Neural progenitor cell (in vitro differentiated cells): ENCODE data around the gene GHRHR. TPM values are rescaled to one million over a fixed set of nuclear protein-coding genes. Genes with fewer than 3 reads are reported as not detected.

Source experiments
- DNase-seq: peaks from one replicate; pipeline ENCODE4 v3.0.0-alpha.2; 2016; ENCODE audit warnings: low spot score
- H2AFZ ChIP-seq: fragments of 200-600 bp; sonication (generic); replicated peaks from 2 replicates; pipeline ENCODE4 v1.6.1; 2016; ENCODE audit warnings: antibody characterized with exemption
- H3F3A ChIP-seq: fragments of 200-600 bp; sonication (generic); 2 replicates; pipeline ENCODE4 v1.6.1; 2016; ENCODE audit warnings: antibody characterized with exemption, low read depth
- H3K27ac ChIP-seq: fragments of 200-600 bp; sonication (generic); 2 replicates; pipeline ENCODE4 v1.5.1; 2016; ENCODE audit warnings: mild to moderate bottlenecking
- H3K27me3 ChIP-seq: fragments of 200-600 bp; sonication (generic); 2 replicates; pipeline ENCODE4 v1.6.1; 2016; ENCODE audit warnings: mild to moderate bottlenecking, moderate library complexity
- H3K36me3 ChIP-seq: fragments of 200-600 bp; sonication (generic); 2 replicates; pipeline ENCODE4 v1.5.1; 2016
- H3K4me1 ChIP-seq: fragments of 200-600 bp; sonication (generic); 2 replicates; pipeline ENCODE4 v1.6.1; 2016; ENCODE audit warnings: mixed run types
- H3K4me2 ChIP-seq: fragments of 200-600 bp; sonication (generic); 2 replicates; pipeline ENCODE4 v1.6.1; 2016
- H3K4me3 ChIP-seq: fragments of 200-600 bp; sonication (generic); 2 replicates; pipeline ENCODE4 v1.5.1; 2016
- H3K79me2 ChIP-seq: fragments of 200-600 bp; sonication (generic); 2 replicates; pipeline ENCODE4 v1.6.1; 2016; ENCODE audit warnings: low read depth
- H3K9ac ChIP-seq: fragments of 200-600 bp; sonication (generic); 2 replicates; pipeline ENCODE4 v1.6.1; 2016
- H3K9me3 ChIP-seq: fragments of 200-600 bp; sonication (generic); 2 replicates; pipeline ENCODE4 v1.5.1; 2016; ENCODE audit warnings: low read depth
- H4K20me1 ChIP-seq: fragments of 200-600 bp; sonication (generic); 2 replicates; pipeline ENCODE4 v1.6.1; 2016; ENCODE audit warnings: low read depth
- H3K27ac Mint-ChIP-seq: 3 replicates; pipeline ENCODE4 v1.8.0; 2021; ENCODE audit warnings: mixed read lengths
- H3K27me3 Mint-ChIP-seq: 2 replicates; pipeline ENCODE4 v1.8.0; 2022; ENCODE audit warnings: low read depth, mild to moderate bottlenecking, inconsistent platforms, moderate library complexity, mixed read lengths; ENCODE audit not compliant: insufficient read depth
- H3K36me3 Mint-ChIP-seq: 3 replicates; pipeline ENCODE4 v1.8.0; 2021; ENCODE audit warnings: mixed read lengths
- H3K4me1 Mint-ChIP-seq: 3 replicates; pipeline ENCODE4 v1.8.0; 2021; ENCODE audit warnings: mixed read lengths
- H3K4me3 Mint-ChIP-seq: 3 replicates; pipeline ENCODE4 v1.8.0; 2021; ENCODE audit warnings: mild to moderate bottlenecking, moderate library complexity, mixed read lengths
- H3K9me3 Mint-ChIP-seq: 3 replicates; pipeline ENCODE4 v1.8.0; 2020; ENCODE audit warnings: mixed read lengths
- EZH2 ChIP-seq: fragments of 200-600 bp; sonication (generic); IDR thresholded peaks from 2 replicates; pipeline ENCODE4 v1.6.1; 2017; ENCODE audit warnings: antibody characterized with exemption, mild to moderate bottlenecking, moderate library complexity
- EZH2phosphoT487 ChIP-seq: fragments of 200-600 bp; sonication (generic); IDR thresholded peaks from 2 replicates; pipeline ENCODE4 v1.6.1; 2017; ENCODE audit warnings: antibody characterized with exemption
- total RNA-seq: library from RNA; depleted of rRNA; stranded (reverse); fragments of >200 nt; gene quantifications from 2 replicates; pipeline ENCODE4 v1.2.3, GENCODE V29; 2015; ENCODE audit warnings: low replicate concordance
- TF ChIP-seq, protein P1 (sequence below): fragments of 200-600 bp; sonication (generic); IDR thresholded peaks from 2 replicates; pipeline ENCODE4 v1.5.1; 2017; ENCODE audit warnings: antibody characterized with exemption, mild to moderate bottlenecking

The GHRHR gene
- total RNA-seq, 1 donor from 2014 or later: not detected

DNA sequence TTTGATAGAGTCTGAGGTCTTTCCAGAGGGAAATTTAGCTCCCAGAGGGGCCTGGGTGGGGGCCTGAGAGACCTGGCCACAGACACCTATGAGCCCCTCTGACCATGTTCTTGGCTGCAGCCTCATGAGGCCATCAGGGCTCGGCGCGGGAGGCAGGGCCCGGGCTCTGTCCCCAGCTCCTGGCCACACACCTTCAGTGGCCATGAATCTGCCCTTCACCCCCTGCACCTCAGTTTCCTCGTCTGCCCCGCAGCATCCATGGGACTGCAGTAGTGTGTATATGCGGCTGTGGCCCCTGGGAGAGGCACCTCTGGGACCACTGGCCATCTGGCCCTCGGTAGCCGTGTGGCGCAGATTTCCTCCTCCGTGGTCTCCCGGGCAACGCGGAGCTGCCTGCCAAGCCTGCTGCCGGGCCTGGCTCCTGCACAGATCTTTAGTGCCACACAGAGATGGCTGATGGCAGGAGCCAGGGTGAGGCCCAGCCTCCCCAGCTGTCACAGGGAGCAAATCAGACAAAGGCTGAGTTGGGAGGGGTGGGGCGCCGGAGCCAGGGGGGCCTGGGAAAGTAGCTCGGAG, 64.8 kb downstream of the GHRHR start:
- Histone ChIP-seq H3K4me2 (no peak overlapping the region), H3K79me2 (no peaks in the 10 kb centered on the region), H3K9me3 (no peaks in the 10 kb centered on the region), H3K9ac (no peak overlapping the region), H4K20me1 (peaks cover 16% of the 10 kb centered on the region), H3K4me3 (no peak overlapping the region), H3F3A (peaks cover 7% of the 10 kb centered on the region), H3K36me3 (no peaks in the 10 kb centered on the region), H3K27ac (no peak overlapping the region), H3K27me3 (peaks cover 92% of the 10 kb centered on the region), H3K4me1 (peaks cover 11% of the 10 kb centered on the region), H2AFZ (no peak overlapping the region)
- H3K27ac Mint-ChIP-seq: peak overlapping the region; percentile 82
- DNase-seq: no peak
- TF ChIP-seq, protein P1, sequence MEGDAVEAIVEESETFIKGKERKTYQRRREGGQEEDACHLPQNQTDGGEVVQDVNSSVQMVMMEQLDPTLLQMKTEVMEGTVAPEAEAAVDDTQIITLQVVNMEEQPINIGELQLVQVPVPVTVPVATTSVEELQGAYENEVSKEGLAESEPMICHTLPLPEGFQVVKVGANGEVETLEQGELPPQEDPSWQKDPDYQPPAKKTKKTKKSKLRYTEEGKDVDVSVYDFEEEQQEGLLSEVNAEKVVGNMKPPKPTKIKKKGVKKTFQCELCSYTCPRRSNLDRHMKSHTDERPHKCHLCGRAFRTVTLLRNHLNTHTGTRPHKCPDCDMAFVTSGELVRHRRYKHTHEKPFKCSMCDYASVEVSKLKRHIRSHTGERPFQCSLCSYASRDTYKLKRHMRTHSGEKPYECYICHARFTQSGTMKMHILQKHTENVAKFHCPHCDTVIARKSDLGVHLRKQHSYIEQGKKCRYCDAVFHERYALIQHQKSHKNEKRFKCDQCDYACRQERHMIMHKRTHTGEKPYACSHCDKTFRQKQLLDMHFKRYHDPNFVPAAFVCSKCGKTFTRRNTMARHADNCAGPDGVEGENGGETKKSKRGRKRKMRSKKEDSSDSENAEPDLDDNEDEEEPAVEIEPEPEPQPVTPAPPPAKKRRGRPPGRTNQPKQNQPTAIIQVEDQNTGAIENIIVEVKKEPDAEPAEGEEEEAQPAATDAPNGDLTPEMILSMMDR: no peak
- TF ChIP-seq EZH2phosphoT487: no peak
- TF ChIP-seq EZH2: no peak
- H3K36me3 Mint-ChIP-seq: no peaks in the 10 kb centered on the region
- peaks cover 66% of the 10 kb centered on the region for H3K4me1 Mint-ChIP-seq
- no peaks in the 10 kb centered on the region for H3K9me3 Mint-ChIP-seq
- H3K4me3 Mint-ChIP-seq: no peak overlapping the region
- H3K27me3 Mint-ChIP-seq: peaks cover 20% of the 10 kb centered on the region

Other genes starting within 250 kb of the GHRHR start
- 5.0 and 7.8 TPM in 2 replicates for gene INMT, start 211.8 kb upstream of the GHRHR start, total RNA-seq
- gene MINDY4, start 192.5 kb upstream of the GHRHR start, total RNA-seq: 5.2 and 5.9 TPM in 2 replicates
- 0.87 TPM in 1 of 2 replicates, not detected in the other for gene AQP1, start 52.1 kb upstream of the GHRHR start, total RNA-seq
- 0.39 and 0.56 TPM in 2 replicates for gene ADCYAP1R1, start 88.4 kb downstream of the GHRHR start, total RNA-seq